Measurements from ENCODE around the gene NCR2.

The NCR2 gene

GRCh38 chr6:41355952-41356351 lies 20.5 kb downstream of the NCR2 start:
- no peaks in the 10 kb centered on the region for H3F3A ChIP-seq (ENCODE audit: insufficient read depth, low read length)
- H3K4me1 ChIP-seq (ENCODE audit: insufficient read depth, low read length, severe bottlenecking), result no peaks in the 10 kb centered on the region
- H3K9me2 ChIP-seq (ENCODE audit: low read depth, low read length), result no peaks in the 10 kb centered on the region
- no peaks in the 10 kb centered on the region for H3K79me2 ChIP-seq (ENCODE audit: insufficient read depth, low read length)
- no peak overlapping the region for H3K27ac ChIP-seq (ENCODE audit: low read depth, low read length, poor library complexity, severe bottlenecking)
- no peak overlapping the region for H3K4me3 ChIP-seq (ENCODE audit: low read depth, low read length, poor library complexity, severe bottlenecking)
- no peak overlapping the region for H3K4me2 ChIP-seq (ENCODE audit: low read length)
- H3K9ac ChIP-seq (ENCODE audit: low read length), result no peak overlapping the region
- H3K27me3 ChIP-seq (ENCODE audit: insufficient read depth, low read length), result peaks cover 6% of the 10 kb centered on the region; the same call in 1 of the 2 replicates
- no peaks in the 10 kb centered on the region for H3K9me3 ChIP-seq (ENCODE audit: low read length)
- H2AFZ ChIP-seq (ENCODE audit: low read length), result no peak overlapping the region
- no peaks in the 10 kb centered on the region for H3K36me3 ChIP-seq (ENCODE audit: insufficient read depth, low read length)
- H4K20me1 ChIP-seq (ENCODE audit: insufficient read depth, low read length), result no peaks in the 10 kb centered on the region
- TF ChIP-seq CTCF (IDR thresholded peaks at IDR 0.05; ENCODE audit: low read length), result no peak
- no peak for TF ChIP-seq EZH2 (IDR thresholded peaks at IDR 0.05; ENCODE audit: borderline replicate concordance, low read length)

- Histone ChIP-seq H3K27ac (ENCODE audit: low read depth, low read length, poor library complexity, severe bottlenecking) (no peak overlapping the region), H2AFZ (ENCODE audit: low read length) (no peak overlapping the region), H3K4me2 (ENCODE audit: low read length) (no peak overlapping the region), H4K20me1 (ENCODE audit: insufficient read depth, low read length) (no peaks in the 10 kb centered on the region), H3F3A (ENCODE audit: insufficient read depth, low read length) (no peaks in the 10 kb centered on the region), H3K36me3 (ENCODE audit: insufficient read depth, low read length) (no peaks in the 10 kb centered on the region), H3K4me1 (ENCODE audit: insufficient read depth, low read length, severe bottlenecking) (no peaks in the 10 kb centered on the region), H3K27me3 (ENCODE audit: insufficient read depth, low read length) (peaks cover 6% of the 10 kb centered on the region; the same call in 1 of the 2 replicates), H3K9ac (ENCODE audit: low read length) (no peak overlapping the region), H3K9me3 (ENCODE audit: low read length) (0 out of 2 replicates have a peak, but pooled peaks cover 5% of the 10 kb centered on the region), H3K79me2 (ENCODE audit: insufficient read depth, low read length) (no peaks in the 10 kb centered on the region), H3K4me3 (ENCODE audit: low read depth, low read length, poor library complexity, severe bottlenecking) (no peak overlapping the region), H3K9me2 (ENCODE audit: low read depth, low read length) (no peaks in the 10 kb centered on the region)
- TF ChIP-seq EZH2 (IDR thresholded peaks at IDR 0.05; ENCODE audit: borderline replicate concordance, low read length), result no peak
- TF ChIP-seq CTCF (IDR thresholded peaks at IDR 0.05; ENCODE audit: low read length), result no peak
These were observed 21.4 kb downstream of the NCR2 start for GRCh38 chr6:41356825-41357224.

GRCh38 chr6:41358503-41358902 lies 23.1 kb downstream of the NCR2 start:
- Histone ChIP-seq H3K9ac (ENCODE audit: low read length) (no peak overlapping the region), H3F3A (ENCODE audit: insufficient read depth, low read length) (no peaks in the 10 kb centered on the region), H3K79me2 (ENCODE audit: insufficient read depth, low read length) (no peaks in the 10 kb centered on the region), H3K9me3 (ENCODE audit: low read length) (0 out of 2 replicates have a peak, but pooled peaks cover 5% of the 10 kb centered on the region), H2AFZ (ENCODE audit: low read length) (no peak overlapping the region), H4K20me1 (ENCODE audit: insufficient read depth, low read length) (no peaks in the 10 kb centered on the region), H3K9me2 (ENCODE audit: low read depth, low read length) (no peaks in the 10 kb centered on the region), H3K4me3 (ENCODE audit: low read depth, low read length, poor library complexity, severe bottlenecking) (no peak overlapping the region), H3K4me2 (ENCODE audit: low read length) (no peak overlapping the region), H3K4me1 (ENCODE audit: insufficient read depth, low read length, severe bottlenecking) (no peaks in the 10 kb centered on the region), H3K36me3 (ENCODE audit: insufficient read depth, low read length) (no peaks in the 10 kb centered on the region), H3K27ac (ENCODE audit: low read depth, low read length, poor library complexity, severe bottlenecking) (no peak overlapping the region), H3K27me3 (ENCODE audit: insufficient read depth, low read length) (no peaks in the 10 kb centered on the region; the same call in 1 of the 2 replicates)
- no peak for TF ChIP-seq EZH2 (IDR thresholded peaks at IDR 0.05; ENCODE audit: borderline replicate concordance, low read length)
- TF ChIP-seq CTCF (IDR thresholded peaks at IDR 0.05; ENCODE audit: low read length), result no peak
